SH-SY5Y (cell line): ENCODE measurements around the gene KIAA1328.

Source experiments
- GATA2 ChIP-seq: IDR thresholded peaks from 2 replicates; pipeline ENCODE4 v1.6.1; 2011; ENCODE audit warnings: mild to moderate bottlenecking, low read depth, low read length
- GATA3 ChIP-seq: IDR thresholded peaks from 2 replicates; pipeline ENCODE4 v1.6.1; 2011; ENCODE audit warnings: low read depth, mild to moderate bottlenecking, low read length, moderate library complexity

- no peak for TF ChIP-seq GATA3
- TF ChIP-seq GATA2 = no peak
These were observed 396.4 kb downstream of the KIAA1328 start for GRCh38 chr18:37225279-37225678.
